Sciatic nerve (tissue), 2 donors: Measurements from ENCODE around the gene BDKRB2. TPM values are rescaled to one million over a fixed set of nuclear protein-coding genes. Genes with fewer than 3 reads are reported as not detected.

Experiments
- ATAC-seq: fragments of 200-7000 bp; cut with Tn5 transposase; one replicate; pipeline ENCODE4 v1.9.1; 2020; ENCODE audit warnings: mild to moderate bottlenecking, moderate library complexity
- DNase-seq: peaks from one replicate; pipeline ENCODE4 v3.0.0-alpha.2; 2020; ENCODE audit warnings: low spot score
- intact Hi-C: fragments of 100-400 bp; cut with DNase I; formaldehyde crosslinking; loops from one replicate; pipeline ENCODE4 v1.14.2; 2022
- total RNA-seq: library from RNA; stranded (reverse); fragmentation: NEBNext Ultra II Directional; extraction: Animal tissue kit (Norgen Biotek cat#: 25700); gene quantifications from one replicate; pipeline ENCODE4 v1.2.1, GENCODE V29; 2021
- donor health status: DM: no; HTN: no; CAD: no.
- donor health status: DM: no; HTN: no; CAD: no.

BDKRB2 gene
- total RNA-seq, 1 donor from 2014 or later = 50.4 TPM

GRCh38 chr14:96194657-96195431, 9.8 kb upstream of the BDKRB2 start:
- DNase-seq (no peak), ATAC-seq (peak; percentile 90)
- intact Hi-C loops = no loop called here

- ATAC-seq (peak; percentile 20), DNase-seq (no peak)
- intact Hi-C loops = no loop called here
Measured at GRCh38 chr14:96195441-96196081, 9.1 kb upstream of the BDKRB2 start.

- intact Hi-C loops = no loop called here
- no peak for ATAC-seq
Measured at GRCh38 chr14:96197163-96197852, 7.3 kb upstream of the BDKRB2 start.

GRCh38 chr14:96197969-96198368, 6.7 kb upstream of the BDKRB2 start:
- intact Hi-C loops = no loop called here
- DNase-seq = no peak
- ATAC-seq = no peak

More at GRCh38 chr14:96197163-96197852, 7.3 kb upstream of the BDKRB2 start:
- DNase-seq = no peak

- intact Hi-C loops = no loop called here
- DNase-seq (no peak), ATAC-seq (no peak)
Measured at GRCh38 chr14:96198430-96199130, 6.1 kb upstream of the BDKRB2 start.

DNA sequence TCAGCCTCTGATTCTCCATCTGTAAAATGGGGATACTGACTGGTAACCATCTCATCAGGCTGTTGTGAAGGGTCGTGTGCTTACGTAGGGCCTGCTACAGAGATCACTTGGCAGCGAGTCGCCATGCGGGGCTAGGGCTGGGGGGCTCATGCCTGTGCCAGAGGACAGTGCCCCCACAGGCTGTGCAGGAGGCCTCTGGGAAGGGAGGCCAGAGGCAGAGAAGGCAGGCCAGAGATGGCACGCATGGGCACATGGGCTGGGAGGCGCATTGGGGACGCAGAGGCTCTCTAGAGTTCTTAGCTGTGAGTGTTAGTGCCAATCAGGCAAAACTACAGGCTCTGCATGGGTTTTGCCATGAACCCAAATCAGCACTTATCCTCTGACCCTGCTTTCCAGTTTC, 3.5 kb upstream of the BDKRB2 start:
- DNase-seq = no peak
- intact Hi-C loops = no loop called here
- no peak for ATAC-seq

DNA sequence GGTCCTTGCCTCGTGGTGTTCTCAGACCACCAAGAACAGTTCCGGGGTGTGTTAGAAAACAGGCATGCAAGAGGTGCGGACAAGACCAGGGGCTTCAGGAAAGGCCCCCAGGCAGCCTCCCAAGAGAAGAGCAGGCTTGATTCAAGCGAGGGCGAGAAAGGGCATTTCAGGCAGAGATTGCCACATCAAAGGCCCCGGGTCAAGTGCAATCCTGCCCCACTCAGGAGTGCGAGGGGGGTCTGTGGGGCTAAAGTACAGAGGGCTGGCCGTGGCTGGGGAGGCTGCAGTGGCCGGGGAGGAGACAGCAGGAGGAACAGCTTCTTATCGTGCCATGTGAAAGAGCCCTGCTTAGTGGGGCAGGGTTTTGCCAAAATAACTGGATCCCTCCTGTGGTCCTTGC, 2.7 kb upstream of the BDKRB2 start:
- DNase-seq (no peak), ATAC-seq (no peak)
- intact Hi-C loops = no loop called here

DNA sequence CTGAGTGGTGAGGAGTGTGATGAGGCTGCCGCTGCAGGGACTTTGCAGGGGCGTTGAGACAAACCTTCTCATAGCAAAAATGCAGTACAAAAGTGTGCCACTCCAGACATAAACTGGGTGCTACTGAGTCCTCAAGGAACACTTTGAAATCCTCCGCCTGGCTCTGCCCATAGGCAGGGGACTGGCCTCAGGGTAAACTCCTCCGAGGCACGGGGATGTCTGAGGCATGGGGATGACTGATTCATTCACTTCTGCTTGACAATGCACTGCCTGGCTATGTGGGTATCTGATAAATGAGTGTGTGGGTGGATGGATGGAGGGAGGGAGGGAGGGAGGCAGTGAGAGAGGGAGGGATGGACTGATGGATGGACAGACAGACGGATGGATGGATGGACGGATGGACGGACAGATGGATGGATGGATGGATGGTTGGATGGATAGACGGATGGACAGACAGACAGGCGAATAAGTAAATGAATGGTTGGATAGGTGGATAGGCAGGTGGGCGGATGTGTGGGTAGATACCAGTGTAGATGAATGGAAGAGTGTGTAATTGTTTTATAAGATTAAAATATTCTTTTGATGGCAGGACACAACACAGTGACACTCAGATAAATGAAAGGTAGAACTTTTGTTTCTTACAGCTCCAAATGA, 2.1 kb upstream of the BDKRB2 start:
- intact Hi-C loops = no loop called here
- no peak for ATAC-seq
- no peak for DNase-seq

DNA sequence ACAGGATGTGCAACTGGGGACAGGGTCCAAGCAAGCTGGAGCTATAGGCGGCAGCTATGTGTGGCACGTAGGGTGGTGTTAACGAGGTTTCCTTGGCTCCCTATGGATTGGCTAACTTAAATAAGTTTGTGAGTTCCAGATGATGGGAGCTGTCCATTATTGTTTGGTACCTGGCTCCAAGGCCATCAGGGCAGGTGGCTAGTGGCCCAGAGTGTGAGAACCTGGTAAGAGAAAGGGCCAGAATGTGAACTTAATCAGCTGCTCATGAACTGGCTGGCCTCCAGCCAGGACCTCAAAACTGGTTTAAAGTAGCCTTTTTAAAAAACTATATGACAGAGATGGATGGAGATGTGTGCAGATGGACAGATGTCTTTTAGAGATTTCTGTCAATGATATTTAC, 1.5 kb upstream of the BDKRB2 start:
- DNase-seq = no peak
- intact Hi-C loops = no loop called here
- ATAC-seq = no peak

DNA sequence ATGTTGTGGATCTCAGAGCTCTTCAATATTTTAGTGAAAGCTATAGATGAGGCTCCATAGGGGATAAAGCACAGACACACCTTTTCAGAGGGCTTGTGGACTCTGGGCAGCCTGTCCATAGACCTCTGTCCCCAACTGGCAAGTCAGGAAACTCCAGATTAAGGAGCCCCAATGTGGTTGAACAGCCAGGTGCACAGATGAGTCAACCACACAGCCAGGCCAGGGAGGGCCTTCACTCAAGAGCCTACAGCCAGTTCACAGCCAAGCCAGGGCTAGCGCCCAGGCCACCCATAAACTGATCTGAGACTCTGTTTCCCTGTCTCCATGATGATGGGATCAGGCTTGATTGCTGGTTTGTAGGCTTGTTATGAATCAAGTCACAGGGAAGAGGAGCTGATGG, 1.0 kb upstream of the BDKRB2 start:
- intact Hi-C loops = no loop called here
- DNase-seq (no peak), ATAC-seq (no peak)

DNA sequence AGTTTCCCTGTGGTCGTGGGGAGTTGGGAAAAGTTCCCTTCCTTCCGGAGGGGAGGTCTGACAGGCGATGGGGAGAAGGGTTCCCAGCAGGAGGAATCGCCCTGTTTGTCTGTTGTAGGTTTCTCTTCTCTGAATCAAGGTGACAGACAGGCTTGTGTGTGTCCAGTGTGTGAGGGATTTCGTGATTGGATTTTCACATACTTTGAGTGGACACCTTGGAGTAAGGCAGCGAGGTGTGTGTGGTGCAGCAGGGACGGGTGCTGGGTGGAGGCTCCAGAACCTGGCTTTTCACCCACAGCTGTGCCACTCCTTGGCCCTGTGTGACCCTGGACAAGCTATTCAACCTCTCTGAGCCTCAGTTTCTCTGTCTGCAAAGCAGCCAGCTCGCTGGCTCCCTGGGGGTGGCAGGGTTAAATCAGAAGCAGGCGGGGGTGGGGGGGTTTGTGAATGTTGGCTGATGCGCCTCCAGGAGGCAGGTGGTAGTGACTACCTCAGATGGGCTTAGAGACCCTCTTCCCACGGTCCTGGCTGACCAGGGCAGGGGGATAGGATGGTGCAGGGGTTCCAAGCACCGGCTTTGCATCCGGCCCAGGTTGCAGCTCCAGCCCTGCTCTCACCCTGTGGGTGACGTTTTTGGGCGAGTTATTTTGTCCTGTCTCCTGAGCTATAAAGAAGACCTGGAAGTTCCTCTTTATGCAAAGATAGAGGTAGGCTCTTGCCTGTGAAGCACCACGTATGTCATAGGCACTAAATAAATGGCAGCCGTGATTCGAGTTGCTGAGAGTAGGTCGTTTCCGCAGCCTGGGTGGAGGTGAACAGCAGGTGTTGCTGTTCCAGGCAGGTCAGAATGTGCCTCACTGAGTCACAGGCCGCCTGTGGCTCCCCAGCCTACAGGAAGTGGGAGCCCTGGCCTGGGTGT, 679 bp downstream of the BDKRB2 start:
- no peak for DNase-seq
- intact Hi-C loops = no loop called here
- ATAC-seq = peak; percentile 31

- DNase-seq (no peak), ATAC-seq (peak; percentile 6)
- intact Hi-C loops = no loop called here
Measured at GRCh38 chr14:96205978-96206360, 1.3 kb downstream of the BDKRB2 start.

- ATAC-seq (no peak), DNase-seq (no peak)
- intact Hi-C loops = no loop called here
Measured at GRCh38 chr14:96206461-96206860, 1.8 kb downstream of the BDKRB2 start.

- ATAC-seq = no peak
Measured at GRCh38 chr14:96207686-96208085, 3.0 kb downstream of the BDKRB2 start.

GRCh38 chr14:96208739-96209138, 4.1 kb downstream of the BDKRB2 start:
- ATAC-seq = no peak
- no peak for DNase-seq
- intact Hi-C loops = no loop called here

More at GRCh38 chr14:96207686-96208085, 3.0 kb downstream of the BDKRB2 start:
- DNase-seq = no peak
- intact Hi-C loops = no loop called here

- intact Hi-C loops = loop anchor here (5.0 kb wide), 1 partner anchor 960 kb away; no protein-coding TSS in a partner anchor
- DNase-seq (no peak), ATAC-seq (no peak)
Measured at GRCh38 chr14:96212140-96212539, 7.5 kb downstream of the BDKRB2 start.

- intact Hi-C loops = loop anchor here (5.0 kb wide), 1 partner anchor 959 kb away; no protein-coding TSS in a partner anchor
- ATAC-seq (no peak), DNase-seq (no peak)
Measured at GRCh38 chr14:96212896-96213295, 8.3 kb downstream of the BDKRB2 start.
